RWPE1 (cell line): ENCODE data around the gene GRM8.

ENCODE experiments used
- CTCF ChIA-PET: fragments of 350-600 bp; sonication (Branson Sonifier 250); formaldehyde crosslinking; extraction: SDS; loops from one replicate; lab custom pipeline; 2021; lab: Yijun Ruan, JAX
- POLR2A ChIA-PET: fragments of 400-600 bp; formaldehyde crosslinking; extraction: SDS; loops from one replicate; lab custom pipeline; 2020; ENCODE audit warnings: antibody characterized with exemption; ENCODE audit not compliant: low non-redundant PET; lab: Yijun Ruan, JAX
- DNase-seq: peaks from one replicate; pipeline ENCODE4 v3.0.0; 2012; ENCODE audit warnings: low spot score
- H3K27ac ChIP-seq: fragments of 450-650 bp; 2 replicates; pipeline ENCODE4 v1.5.1; 2017
- TF ChIP-seq, protein P1 (sequence below): fragments of 450-650 bp; conservative IDR thresholded peaks from 2 replicates; pipeline ENCODE4 v1.5.1; 2017; ENCODE audit warnings: low read depth, mild to moderate bottlenecking

Gene GRM8

DNA sequence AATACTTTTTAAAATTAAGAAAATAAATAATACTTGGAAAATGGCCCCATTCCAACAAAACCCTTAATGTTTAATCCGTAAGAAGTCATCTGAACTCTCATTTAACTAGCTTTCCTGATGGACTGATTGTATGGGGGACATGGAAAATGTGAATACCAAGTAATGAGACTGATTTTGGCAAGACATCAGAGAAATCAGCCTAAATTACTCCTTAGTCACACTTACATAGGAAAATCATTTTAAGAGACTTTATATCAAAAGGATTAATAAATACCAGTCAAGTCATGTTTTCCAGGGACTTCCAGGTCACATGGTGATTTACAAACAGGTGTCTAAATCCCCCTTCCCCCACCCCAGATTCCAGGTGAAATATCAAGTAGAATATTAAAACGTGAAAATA, 58.2 kb downstream of the GRM8 start:
- TF ChIP-seq, protein P1, sequence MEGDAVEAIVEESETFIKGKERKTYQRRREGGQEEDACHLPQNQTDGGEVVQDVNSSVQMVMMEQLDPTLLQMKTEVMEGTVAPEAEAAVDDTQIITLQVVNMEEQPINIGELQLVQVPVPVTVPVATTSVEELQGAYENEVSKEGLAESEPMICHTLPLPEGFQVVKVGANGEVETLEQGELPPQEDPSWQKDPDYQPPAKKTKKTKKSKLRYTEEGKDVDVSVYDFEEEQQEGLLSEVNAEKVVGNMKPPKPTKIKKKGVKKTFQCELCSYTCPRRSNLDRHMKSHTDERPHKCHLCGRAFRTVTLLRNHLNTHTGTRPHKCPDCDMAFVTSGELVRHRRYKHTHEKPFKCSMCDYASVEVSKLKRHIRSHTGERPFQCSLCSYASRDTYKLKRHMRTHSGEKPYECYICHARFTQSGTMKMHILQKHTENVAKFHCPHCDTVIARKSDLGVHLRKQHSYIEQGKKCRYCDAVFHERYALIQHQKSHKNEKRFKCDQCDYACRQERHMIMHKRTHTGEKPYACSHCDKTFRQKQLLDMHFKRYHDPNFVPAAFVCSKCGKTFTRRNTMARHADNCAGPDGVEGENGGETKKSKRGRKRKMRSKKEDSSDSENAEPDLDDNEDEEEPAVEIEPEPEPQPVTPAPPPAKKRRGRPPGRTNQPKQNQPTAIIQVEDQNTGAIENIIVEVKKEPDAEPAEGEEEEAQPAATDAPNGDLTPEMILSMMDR: no peak
- no peak overlapping the region for H3K27ac ChIP-seq
- no peak for DNase-seq
- CTCF ChIA-PET: no interaction called here
- POLR2A ChIA-PET: no interaction called here

DNA sequence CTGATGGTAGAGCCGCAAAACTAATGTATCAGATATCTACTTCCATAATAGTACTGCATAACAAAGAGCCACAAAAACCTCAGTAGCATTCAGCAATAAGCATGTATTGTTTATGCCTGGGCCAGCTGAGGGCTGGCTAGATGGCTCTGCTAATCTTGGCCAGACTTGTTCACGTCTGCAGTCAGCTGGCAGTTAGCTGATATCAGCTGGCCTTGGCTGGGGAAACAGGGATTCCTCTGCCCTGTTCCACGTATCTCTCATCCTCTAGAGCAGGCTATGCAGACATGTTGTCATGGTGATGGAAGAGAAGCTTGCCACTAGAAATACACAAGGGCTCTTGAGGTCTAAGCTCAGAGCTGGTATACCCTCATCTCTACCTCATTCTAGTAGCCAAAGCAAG, 62.9 kb downstream of the GRM8 start:
- ChIA-PET CTCF (no interaction called here), POLR2A (no interaction called here)
- TF ChIP-seq, protein P1: no peak
- no peak overlapping the region for H3K27ac ChIP-seq
- no peak for DNase-seq

DNA sequence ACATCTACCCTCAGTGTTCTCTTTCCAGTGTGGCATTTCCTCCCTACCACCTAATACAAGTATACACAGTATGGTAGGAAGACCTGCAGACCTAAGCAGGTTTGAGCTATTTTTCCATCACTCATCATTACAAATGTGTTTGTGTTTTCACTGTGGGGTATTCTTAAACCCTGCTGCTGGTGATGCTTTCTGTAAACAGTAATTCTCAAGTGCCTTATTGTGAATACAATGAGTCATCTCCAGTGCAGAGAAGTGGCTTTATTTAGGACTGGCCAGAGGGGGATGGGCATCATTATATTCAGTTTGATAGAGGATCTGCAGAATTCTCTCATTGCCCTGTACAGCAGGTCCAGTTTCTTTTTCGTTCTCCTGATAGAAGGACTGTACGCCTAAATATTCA, 63.7 kb downstream of the GRM8 start:
- no peak for DNase-seq
- H3K27ac ChIP-seq: no peak overlapping the region
- TF ChIP-seq, protein P1: no peak
- ChIA-PET POLR2A (no interaction called here), CTCF (no interaction called here)

DNA sequence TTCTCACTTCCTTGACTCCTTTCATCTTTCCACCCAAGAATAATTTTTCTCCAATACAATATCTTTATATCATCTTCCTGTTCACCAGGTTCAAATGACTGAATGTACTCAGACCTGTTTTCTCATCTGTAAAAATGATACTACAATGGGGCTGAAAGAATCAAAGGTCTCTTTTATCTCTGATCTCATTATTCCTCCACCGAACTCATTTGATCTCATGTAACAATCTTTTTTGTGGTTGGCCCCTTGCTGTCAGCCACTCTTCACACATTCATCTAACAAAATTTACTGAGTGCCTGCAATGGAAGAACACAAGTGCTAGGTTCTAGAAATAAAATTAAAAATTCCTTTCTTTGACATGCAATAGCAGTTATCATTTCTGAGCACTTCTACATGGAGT, 65.0 kb downstream of the GRM8 start:
- DNase-seq: no peak
- CTCF ChIA-PET: no interaction called here
- POLR2A ChIA-PET: no interaction called here
- TF ChIP-seq, protein P1: no peak
- no peak overlapping the region for H3K27ac ChIP-seq

DNA sequence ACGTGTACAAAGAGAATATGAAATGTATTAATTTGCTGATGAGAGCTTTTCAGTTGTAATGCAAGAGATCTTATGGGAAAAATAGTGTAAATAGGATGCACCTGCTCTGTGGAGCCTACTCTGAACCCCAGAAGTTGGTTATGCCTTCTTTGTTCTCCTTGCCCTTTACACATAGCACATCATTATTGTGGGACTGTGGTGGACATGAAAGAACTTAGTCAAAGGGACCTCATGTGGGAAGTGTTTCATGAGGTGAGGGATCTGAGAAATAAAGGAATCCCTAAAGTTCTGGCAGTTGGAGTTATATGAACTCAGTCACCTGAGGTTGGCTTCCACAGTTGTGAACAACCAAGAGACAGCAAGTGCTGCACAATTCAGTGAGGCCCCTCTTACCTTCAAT, 66.1 kb downstream of the GRM8 start:
- no peak for DNase-seq
- CTCF ChIA-PET: no interaction called here
- H3K27ac ChIP-seq: no peak overlapping the region
- TF ChIP-seq, protein P1: no peak
- POLR2A ChIA-PET: no interaction called here

DNA sequence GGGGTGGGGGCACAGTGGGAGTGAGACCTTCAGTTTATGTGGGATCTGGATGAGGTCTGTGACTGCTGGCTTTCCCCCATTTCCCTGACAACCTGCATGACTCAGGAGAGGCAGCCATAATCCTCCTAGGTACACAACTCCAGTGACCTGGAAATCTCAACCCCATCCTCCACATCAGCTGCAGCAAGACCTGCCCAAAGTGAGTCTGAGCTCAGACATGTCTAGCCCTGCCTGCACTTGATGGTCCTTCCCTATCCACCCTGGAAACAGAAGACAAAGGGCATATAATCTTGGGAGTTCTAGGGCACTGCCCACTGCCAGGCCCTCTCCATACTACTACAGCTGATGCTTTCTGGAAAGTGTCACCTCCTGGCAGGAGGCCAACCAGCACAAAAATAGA, 75.6 kb downstream of the GRM8 start:
- TF ChIP-seq, protein P1: no peak
- POLR2A ChIA-PET: no interaction called here
- CTCF ChIA-PET: no interaction called here
- no peak for DNase-seq
- no peak overlapping the region for H3K27ac ChIP-seq

DNA sequence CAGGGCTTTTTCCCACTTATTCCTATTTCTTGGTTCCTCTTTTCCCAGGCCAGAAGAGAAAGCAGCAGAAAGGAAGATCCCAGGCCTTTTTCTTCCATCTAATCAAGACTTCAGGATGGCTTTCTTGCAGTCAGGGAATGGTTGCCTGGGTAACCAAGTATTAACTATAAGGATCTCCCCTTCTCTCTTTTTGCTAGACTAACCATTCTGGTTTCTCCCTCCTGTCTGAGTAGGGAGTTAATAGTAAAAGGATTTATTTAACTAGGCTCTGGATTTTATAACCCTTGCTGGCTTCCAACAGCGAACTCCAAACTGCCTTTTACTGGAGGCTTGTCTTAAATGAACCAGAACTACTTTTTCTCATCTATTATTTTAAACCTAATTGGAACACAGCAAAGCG, 90.4 kb downstream of the GRM8 start:
- H3K27ac ChIP-seq: no peak overlapping the region
- TF ChIP-seq, protein P1: no peak
- no peak for DNase-seq
- CTCF ChIA-PET: no interaction called here
- POLR2A ChIA-PET: no interaction called here
